OCI-LY3 (cell line): ENCODE measurements around the gene COL1A2.

ENCODE experiments used
- CTCF ChIP-seq: fragments of 200-600, 300-600 bp; sonication (generic); IDR thresholded peaks from 2 replicates; pipeline ENCODE4 v1.5.1; 2014; ENCODE audit warnings: antibody characterized with exemption, low read length, low read depth
- EZH2phosphoT487 ChIP-seq: fragments of 200-600 bp; shearing (Covaris generic); IDR thresholded peaks from 2 replicates; pipeline ENCODE4 v1.6.1; 2018; ENCODE audit warnings: antibody characterized with exemption, mixed run types, low read depth

GRCh38 chr7:94431619-94432280, 37.1 kb downstream of the COL1A2 start:
- TF ChIP-seq CTCF (no peak), EZH2phosphoT487 (no peak)
